ENCODE data around the gene KCNJ9. TPM values are rescaled to one million over a fixed set of nuclear protein-coding genes. Genes with fewer than 3 reads are reported as not detected.

The KCNJ9 gene
- total and polyA plus RNA-seq, 10 of the 15 experiments (the other 5 are each of a cell fraction or from before 2014, with no cell fraction given) = 0.12 TPM; not detected in 9

DNA sequence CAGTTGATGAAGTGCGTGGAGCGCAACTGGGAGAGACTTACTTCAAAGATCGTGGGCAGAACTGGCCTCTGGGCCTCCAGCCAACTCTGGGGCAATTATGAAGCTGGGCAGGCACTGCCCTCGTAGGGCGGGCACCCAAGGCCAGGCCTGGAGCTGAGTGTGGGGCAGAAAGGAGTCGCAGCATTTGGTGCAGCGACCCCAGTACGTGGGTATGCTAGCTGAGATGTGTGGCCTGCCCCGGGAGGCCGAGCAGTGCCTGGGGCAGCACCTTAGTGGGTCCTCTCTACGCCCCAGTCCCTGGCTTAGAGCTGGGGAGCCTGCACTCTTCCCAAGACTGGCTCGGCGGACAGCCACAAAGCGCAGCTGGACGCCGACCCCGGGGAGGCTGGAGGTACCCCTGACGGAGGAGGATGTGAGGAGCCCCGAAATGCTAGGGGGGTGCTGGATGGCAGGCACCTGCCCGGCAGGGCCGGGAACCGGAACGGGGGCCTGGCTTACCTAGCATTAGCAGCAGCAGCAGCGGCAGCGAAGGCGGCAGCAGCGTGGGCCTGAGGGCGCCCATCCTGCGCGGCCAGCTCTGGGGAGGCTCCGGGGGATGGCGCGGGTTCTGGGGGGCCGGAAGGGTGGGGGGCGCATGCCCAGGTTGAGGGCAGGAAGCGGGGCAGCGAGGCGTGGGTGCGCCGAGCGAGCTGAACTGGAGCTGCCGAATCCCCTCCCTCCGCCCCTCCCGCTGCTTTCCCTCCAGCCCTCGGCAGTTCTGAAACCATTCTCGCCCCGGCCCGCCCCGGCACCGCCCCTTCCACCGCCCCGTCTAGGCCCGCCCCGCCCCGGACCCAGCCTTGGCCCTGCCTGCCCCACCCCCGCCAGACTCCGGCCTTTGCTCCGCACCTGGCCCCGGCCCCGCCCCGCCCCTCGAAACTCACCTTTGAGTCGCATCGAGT is 16.8 kb downstream of the KCNJ9 start, which contains the start of gene IGSF8 (continued):
- TF ChIP-seq POU2F2 (IDR thresholded peaks at IDR 0.05; ENCODE audit: borderline replicate concordance, low read depth, low read length) = no peak
- TF ChIP-seq SIN3A (IDR thresholded peaks at IDR 0.05; ENCODE audit: low read depth, low read length) = no peak
- 0 out of 4 replicates have a peak, but pooled peaks of 1 of the 2 experiments have one; percentile 13 for TF ChIP-seq SRF (IDR thresholded peaks at IDR 0.05; ENCODE audit: low read depth in 2 of 2, low read length in 2 of 2)
- TF ChIP-seq STAT1 (conservative IDR thresholded peaks at IDR 0.05) = no peak
- peak; percentile 88 for TF ChIP-seq SP1 (IDR thresholded peaks at IDR 0.05; ENCODE audit: low read depth, low read length)
- TF ChIP-seq NFXL1 (IDR thresholded peaks at IDR 0.05; ENCODE audit: borderline replicate concordance) = no peak
- TF ChIP-seq MXI1 (IDR thresholded peaks at IDR 0.05; ENCODE audit: low read depth, low read length) = no peak
- TF ChIP-seq CHD4 (IDR thresholded peaks at IDR 0.05) = no peak
- TF ChIP-seq TBL1XR1 (IDR thresholded peaks at IDR 0.05; ENCODE audit: low read depth, low read length) = no peak
- 0 out of 4 replicates have a peak, but pooled peaks of 1 of the 2 experiments have one; percentile 12 for TF ChIP-seq BHLHE40 (IDR thresholded peaks at IDR 0.05; ENCODE audit: borderline replicate concordance in 1 of 2, low read depth in 2 of 2, low read length in 1 of 2)
- no peak for TF ChIP-seq ZNF207 (IDR thresholded peaks at IDR 0.05; ENCODE audit: borderline replicate concordance)
- TF ChIP-seq, protein P1, sequence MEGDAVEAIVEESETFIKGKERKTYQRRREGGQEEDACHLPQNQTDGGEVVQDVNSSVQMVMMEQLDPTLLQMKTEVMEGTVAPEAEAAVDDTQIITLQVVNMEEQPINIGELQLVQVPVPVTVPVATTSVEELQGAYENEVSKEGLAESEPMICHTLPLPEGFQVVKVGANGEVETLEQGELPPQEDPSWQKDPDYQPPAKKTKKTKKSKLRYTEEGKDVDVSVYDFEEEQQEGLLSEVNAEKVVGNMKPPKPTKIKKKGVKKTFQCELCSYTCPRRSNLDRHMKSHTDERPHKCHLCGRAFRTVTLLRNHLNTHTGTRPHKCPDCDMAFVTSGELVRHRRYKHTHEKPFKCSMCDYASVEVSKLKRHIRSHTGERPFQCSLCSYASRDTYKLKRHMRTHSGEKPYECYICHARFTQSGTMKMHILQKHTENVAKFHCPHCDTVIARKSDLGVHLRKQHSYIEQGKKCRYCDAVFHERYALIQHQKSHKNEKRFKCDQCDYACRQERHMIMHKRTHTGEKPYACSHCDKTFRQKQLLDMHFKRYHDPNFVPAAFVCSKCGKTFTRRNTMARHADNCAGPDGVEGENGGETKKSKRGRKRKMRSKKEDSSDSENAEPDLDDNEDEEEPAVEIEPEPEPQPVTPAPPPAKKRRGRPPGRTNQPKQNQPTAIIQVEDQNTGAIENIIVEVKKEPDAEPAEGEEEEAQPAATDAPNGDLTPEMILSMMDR (IDR thresholded peaks at IDR 0.05 in 2 of 3, conservative IDR thresholded peaks at IDR 0.05 in 1 of 3; ENCODE audit: control insufficient read depth in 2 of 3, extremely low read depth in 1 of 3, insufficient read depth in 1 of 3, low read depth in 3 of 3, low read length in 3 of 3) = no peak
- TF ChIP-seq USF1 (IDR thresholded peaks at IDR 0.05; ENCODE audit: borderline replicate concordance, extremely low read length, insufficient read depth, low read depth, low read length) = no peak
- no peak for TF ChIP-seq NBN (IDR thresholded peaks at IDR 0.05)
- 0 out of 2 replicates have a peak, but pooled peaks have one; percentile 0 for TF ChIP-seq CREB1 (IDR thresholded peaks at IDR 0.05; ENCODE audit: low read depth)
- no peak for TF ChIP-seq SUPT20H (IDR thresholded peaks at IDR 0.05; ENCODE audit: borderline replicate concordance, control insufficient read depth, low read depth, low read length)
- TF ChIP-seq SIX5 (IDR thresholded peaks at IDR 0.05; ENCODE audit: low read depth, low read length, severe bottlenecking) = no peak
- TF ChIP-seq NKRF (conservative IDR thresholded peaks at IDR 0.05) = 0 out of 2 replicates have a peak, but pooled peaks have one; percentile 36
- TF ChIP-seq IKZF1 (conservative IDR thresholded peaks at IDR 0.05) = 0 out of 2 replicates have a peak, but pooled peaks have one; percentile 11
- no peak for TF ChIP-seq NFYB (IDR thresholded peaks at IDR 0.05; ENCODE audit: insufficient read depth, low read depth, low read length)
- no peak for TF ChIP-seq MYB (IDR thresholded peaks at IDR 0.05; ENCODE audit: borderline replicate concordance, low read depth, low read length)
- TF ChIP-seq GABPA (IDR thresholded peaks at IDR 0.05; ENCODE audit: low read depth) = no peak
- TF ChIP-seq ZBED1 (IDR thresholded peaks at IDR 0.05; ENCODE audit: borderline replicate concordance) = no peak
- TF ChIP-seq ZNF622 (IDR thresholded peaks at IDR 0.05) = no peak
